HG03460 (cell line): ENCODE results near the gene EIF3K.

Source experiments
- ATAC-seq: cut with Tn5 transposase; IDR thresholded peaks from one replicate; pipeline ENCODE4 v1.9.1; 2021; ENCODE audit not compliant: unreplicated experiment

EIF3K gene

GRCh38 chr19:38665219-38665931 is 46.4 kb downstream of the EIF3K start:
- ATAC-seq: no peak

- no peak for ATAC-seq
Observed at GRCh38 chr19:38665950-38666662, 47.1 kb downstream of the EIF3K start.

GRCh38 chr19:38666663-38667511 is 47.9 kb downstream of the EIF3K start:
- ATAC-seq: no peak

DNA sequence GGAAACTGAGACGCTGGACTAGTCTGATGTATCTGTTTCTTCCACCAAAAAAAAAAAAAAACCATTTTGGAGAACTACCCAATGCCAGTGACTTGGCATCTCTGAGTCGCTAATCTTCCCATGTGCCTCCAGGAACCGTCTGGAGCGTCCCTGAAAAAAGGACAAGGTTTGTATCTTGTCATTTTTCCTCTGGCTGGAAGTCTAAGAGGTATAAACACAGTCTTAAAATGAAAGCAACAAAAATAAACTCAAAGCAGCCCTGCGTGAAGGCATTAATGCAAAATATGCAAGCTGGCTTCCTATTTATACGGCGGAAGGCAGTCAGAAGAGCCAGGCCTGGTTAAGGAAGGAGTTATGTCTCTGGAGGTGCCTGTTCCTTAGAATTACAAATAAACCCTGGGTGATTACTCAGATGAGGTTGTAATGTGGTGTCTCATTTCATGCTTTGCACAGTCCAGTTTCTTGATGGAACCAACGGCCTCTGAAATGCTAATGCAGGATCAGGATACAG is 48.7 kb downstream of the EIF3K start:
- no peak for ATAC-seq

DNA sequence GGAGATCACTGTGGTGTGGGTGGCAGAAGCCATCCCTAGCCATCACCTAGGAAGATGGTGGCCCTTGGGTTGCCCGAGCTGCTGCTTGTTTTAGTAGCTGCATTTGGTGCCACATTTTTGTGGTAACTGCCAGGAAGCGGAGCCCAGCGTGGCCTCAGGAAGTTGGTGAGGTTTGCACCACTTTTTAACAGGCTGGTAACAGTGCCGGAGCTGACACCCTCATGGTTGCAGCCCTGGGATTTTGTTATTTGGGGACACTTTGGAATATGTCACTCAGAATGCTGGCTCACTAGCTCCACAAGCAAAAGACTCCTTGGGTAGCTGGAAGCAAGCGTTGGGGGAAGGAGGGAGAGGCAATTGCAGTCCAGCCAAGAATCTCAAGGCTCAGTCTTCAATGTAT is 50.6 kb downstream of the EIF3K start:
- ATAC-seq: no peak

GRCh38 chr19:38670921-38671398 is 52.0 kb downstream of the EIF3K start:
- ATAC-seq: no peak

DNA sequence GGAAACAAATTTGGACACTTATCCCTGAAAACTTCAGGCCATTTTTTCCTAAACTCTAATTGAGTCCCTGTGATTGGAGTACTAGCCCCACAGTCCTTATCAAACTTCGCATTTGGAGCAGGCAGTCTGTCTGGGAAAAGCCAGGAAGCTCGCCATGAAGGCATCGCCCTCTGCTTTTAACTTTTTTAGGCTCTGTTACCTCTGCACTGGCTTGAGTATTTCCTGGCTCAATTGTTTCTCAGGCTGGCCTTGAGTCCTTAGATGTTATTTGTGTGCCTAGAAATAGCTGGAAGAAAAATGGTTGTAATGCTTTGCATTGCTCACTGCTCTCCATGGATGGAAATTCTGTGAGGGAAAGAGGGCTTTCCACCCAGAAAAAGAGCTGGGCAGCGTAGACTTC is 52.7 kb downstream of the EIF3K start:
- ATAC-seq: no peak

GRCh38 chr19:38673030-38673429 is 54.0 kb downstream of the EIF3K start:
- ATAC-seq: no peak

DNA sequence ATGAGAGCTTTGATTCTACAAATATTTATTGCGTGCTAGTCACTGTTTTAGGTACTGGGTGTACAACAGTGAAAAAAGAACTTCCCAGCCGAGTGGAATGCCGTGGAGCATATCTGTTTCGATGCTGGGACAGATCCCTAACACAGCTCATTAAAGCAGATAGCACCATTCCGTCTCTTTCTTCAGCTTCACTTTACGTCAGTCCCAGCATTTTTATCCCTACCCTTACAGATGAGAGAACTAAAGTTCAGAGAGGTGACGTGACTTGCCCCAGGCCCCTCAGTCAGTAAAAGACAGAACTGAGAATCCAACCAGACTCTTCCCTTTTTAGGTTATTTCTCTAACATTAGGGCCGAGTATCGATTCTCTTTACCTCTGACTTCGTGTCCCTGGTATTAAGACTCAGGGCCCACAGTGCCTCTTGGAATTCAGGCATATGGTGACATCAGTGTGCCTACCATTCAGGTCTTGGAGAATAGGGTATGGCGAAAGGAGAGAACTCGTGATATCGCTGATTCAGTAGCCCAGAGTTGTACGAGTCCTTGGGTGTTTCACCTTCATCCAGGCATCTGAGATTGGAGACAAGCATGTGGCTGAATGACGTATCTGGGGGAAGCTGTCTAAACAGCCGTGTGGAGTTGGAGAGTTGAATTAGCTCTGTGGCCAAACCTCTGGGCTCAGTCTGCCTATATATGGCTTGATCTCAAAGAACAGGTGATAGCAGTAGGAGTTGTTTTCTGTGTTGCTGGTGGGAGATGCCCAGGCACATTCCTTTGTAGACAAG is 55.6 kb downstream of the EIF3K start:
- no peak for ATAC-seq

DNA sequence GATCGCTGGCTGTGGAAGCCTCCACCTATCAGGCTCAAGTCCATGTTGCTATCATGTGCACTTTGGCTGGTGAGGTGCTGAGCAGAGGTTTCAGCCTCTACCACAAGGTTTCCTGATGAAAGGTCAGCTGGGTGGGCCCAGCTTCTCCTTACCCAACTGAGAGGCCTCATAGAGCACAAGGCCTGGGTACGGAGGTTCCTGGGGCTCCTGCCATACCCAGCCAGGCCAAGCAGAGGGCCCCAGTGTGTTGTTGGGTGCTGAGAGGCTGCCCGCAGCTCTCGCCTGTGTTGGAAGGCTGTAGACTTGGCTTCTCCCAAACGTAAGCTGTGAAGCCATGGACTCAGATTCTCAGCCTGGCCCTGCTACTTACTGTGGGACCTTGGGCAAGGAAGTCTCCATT is 56.6 kb downstream of the EIF3K start:
- no peak for ATAC-seq

- no peak for ATAC-seq
Observed at GRCh38 chr19:38676023-38676877, 57.3 kb downstream of the EIF3K start.

- ATAC-seq: no peak
Observed at GRCh38 chr19:38676878-38677646, 58.1 kb downstream of the EIF3K start.

- ATAC-seq: no peak
Observed at GRCh38 chr19:38678217-38678890, 59.4 kb downstream of the EIF3K start.

DNA sequence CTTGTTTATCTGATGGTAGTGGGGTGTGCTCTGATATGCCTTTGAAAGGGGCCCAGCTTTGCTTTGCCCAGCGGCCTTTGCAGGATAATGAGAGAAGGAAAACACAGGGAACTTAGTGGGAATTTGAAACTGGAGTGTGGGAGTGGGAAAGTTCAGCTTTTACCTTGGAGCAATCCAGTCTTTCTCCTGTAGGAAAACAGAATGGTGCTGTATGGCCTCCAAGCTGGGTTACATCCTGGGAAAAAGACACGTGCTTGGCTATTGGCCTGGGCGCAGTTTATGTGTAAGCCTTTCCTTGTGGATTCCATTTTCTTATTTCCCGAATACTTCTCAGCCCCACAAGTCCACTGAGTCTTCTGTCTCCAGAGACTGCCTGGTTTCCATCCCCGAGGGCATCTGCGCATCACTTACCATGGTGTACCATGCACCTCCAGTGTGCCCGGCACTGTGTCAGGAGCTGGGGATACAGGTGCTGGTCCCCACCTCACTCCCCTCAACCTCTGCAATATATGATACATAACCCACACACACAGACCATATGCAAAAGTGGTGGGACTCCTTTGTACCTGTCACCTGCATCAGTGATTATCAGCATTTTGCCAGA is 60.0 kb downstream of the EIF3K start:
- ATAC-seq: no peak

DNA sequence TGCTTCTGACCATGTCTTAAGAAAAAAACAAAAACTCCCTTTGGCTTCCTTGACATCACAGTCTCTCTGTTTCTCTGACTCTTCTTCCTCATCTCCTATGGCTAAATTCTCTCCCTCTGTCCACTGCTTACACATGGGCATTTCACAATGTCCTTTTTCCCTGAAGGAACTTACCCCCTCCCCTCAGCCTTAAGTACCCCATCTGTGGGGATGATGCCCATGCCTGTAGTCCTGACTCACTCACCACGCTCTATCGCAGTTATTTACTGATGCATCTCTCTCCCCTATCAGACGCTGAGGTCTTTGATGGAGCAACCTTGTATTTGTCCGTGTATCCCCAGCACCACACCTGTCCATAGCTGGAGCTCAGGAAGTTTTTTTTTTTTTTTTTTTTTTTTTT is 60.9 kb downstream of the EIF3K start:
- ATAC-seq: no peak

- ATAC-seq: no peak
Observed at GRCh38 chr19:38682195-38682867, 63.3 kb downstream of the EIF3K start.

DNA sequence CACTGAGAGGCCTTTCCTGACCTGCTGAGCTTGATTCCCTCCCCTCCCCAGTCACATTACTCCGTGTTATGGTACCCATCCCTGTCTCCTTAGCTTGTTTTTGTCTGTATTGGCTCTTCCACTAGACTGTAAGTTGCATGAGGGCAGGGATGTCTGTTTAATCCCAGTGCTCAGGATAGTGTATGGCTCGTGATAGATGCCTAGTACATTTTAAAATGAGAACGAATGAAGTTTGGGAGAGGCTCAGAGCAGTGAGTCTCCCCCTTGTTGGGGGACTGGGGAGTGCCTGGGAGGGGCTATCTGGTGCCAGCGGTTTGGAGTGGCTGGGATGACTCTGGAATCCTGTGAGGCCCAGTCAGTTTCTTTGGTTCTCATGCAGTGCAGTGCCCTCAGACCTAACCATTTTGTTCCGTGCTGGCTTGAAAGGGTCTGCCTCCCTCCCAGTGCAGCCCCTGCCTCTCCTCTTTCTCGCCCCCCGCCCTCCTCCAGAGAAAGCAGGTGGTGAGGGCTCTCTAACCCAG is 63.9 kb downstream of the EIF3K start:
- ATAC-seq: no peak
